Neural progenitor cell (in vitro differentiated cells): ENCODE measurements around the gene PAFAH1B1.

Experiments used
- CTCF ChIP-seq: fragments of 200-600 bp; sonication (generic); IDR thresholded peaks from 2 replicates; pipeline ENCODE4 v1.5.1; 2017; ENCODE audit warnings: antibody characterized with exemption, mild to moderate bottlenecking
- EZH2 ChIP-seq: fragments of 200-600 bp; sonication (generic); IDR thresholded peaks from 2 replicates; pipeline ENCODE4 v1.6.1; 2017; ENCODE audit warnings: antibody characterized with exemption, mild to moderate bottlenecking, moderate library complexity
- EZH2phosphoT487 ChIP-seq: fragments of 200-600 bp; sonication (generic); IDR thresholded peaks from 2 replicates; pipeline ENCODE4 v1.6.1; 2017; ENCODE audit warnings: antibody characterized with exemption

DNA sequence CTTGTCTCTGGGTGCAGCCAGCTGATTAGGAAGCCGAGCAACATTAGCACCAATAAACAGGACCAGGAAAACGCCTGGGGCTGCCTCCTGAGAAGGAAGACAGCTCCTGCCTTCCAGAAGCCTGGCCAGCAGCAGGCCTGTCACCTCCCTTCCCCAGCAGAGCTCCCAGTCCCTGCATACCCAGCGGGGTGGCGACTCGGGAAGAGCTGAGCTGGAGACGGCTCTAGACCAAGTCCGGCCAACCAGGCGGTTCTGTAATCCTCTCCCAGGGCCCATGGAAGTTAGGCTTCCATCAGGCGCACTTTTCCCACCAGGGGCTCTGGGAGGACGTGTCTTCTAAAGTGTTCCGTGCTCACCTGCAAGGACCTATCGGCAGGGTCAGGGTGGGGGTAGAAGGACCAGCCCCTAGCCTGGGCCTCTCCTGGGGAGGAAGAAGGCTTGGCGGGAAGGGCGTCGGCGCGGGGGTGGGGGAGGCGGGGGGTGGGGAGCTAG lies 130.1 kb downstream of the PAFAH1B1 start:
- TF ChIP-seq EZH2phosphoT487, result no peak
- no peak for TF ChIP-seq CTCF
- no peak for TF ChIP-seq EZH2
